UCSD-AML1 (cell line): Measurements from ENCODE around the gene POC1B.

Source experiments
- DNase-seq: peaks from one replicate; lab custom pipeline; 2025; ENCODE audit not compliant: unreplicated experiment; lab: John Stamatoyannopoulos, UW

POC1B gene

GRCh38 chr12:89497467-89497866 is 28.4 kb downstream of the POC1B start:
- DNase-seq: no peak

- DNase-seq: no peak
Observed at GRCh38 chr12:89497005-89497404, 28.8 kb downstream of the POC1B start.

GRCh38 chr12:89494411-89495231 is 31.2 kb downstream of the POC1B start:
- no peak for DNase-seq

GRCh38 chr12:89493670-89494302 is 32.1 kb downstream of the POC1B start:
- no peak for DNase-seq

- DNase-seq: no peak
Observed at GRCh38 chr12:89492883-89493282, 33.0 kb downstream of the POC1B start.

- no peak for DNase-seq
Observed at GRCh38 chr12:89490922-89491321, 34.9 kb downstream of the POC1B start.

GRCh38 chr12:89486264-89486663 is 39.6 kb downstream of the POC1B start:
- DNase-seq: no peak

- no peak for DNase-seq
Observed at GRCh38 chr12:89484470-89484869, 41.4 kb downstream of the POC1B start.

GRCh38 chr12:89481213-89481914 is 44.5 kb downstream of the POC1B start:
- DNase-seq: no peak

GRCh38 chr12:89479982-89480381 is 45.9 kb downstream of the POC1B start:
- DNase-seq: no peak

GRCh38 chr12:89477633-89478279 is 48.1 kb downstream of the POC1B start:
- no peak for DNase-seq

GRCh38 chr12:89476904-89477595 is 48.8 kb downstream of the POC1B start:
- DNase-seq: no peak

GRCh38 chr12:89476232-89476631 is 49.6 kb downstream of the POC1B start:
- no peak for DNase-seq

- no peak for DNase-seq
Observed at GRCh38 chr12:89475203-89475990, 50.5 kb downstream of the POC1B start.

- no peak for DNase-seq
Observed at GRCh38 chr12:89474615-89475014, 51.2 kb downstream of the POC1B start.

- DNase-seq: no peak
Observed at GRCh38 chr12:89472508-89472907, 53.3 kb downstream of the POC1B start.

- DNase-seq: no peak
Observed at GRCh38 chr12:89470741-89471509, 54.9 kb downstream of the POC1B start.

GRCh38 chr12:89469361-89469760 is 56.5 kb downstream of the POC1B start:
- no peak for DNase-seq

GRCh38 chr12:89468648-89469326 is 57.1 kb downstream of the POC1B start:
- no peak for DNase-seq
